CD14-positive monocyte (primary cell): Measurements from ENCODE around the gene GABRG3. TPM values are rescaled to one million over a fixed set of nuclear protein-coding genes. Genes with fewer than 3 reads are reported as not detected.

Source experiments
- DNase-seq, 3 donors: peaks; one replicate each; pipeline ENCODE4 v3.0.0-alpha.2; 2011 to 2022
- H2AFZ ChIP-seq: 2 replicates; pipeline ENCODE4 v1.6.0; 2012; ENCODE audit warnings: mild to moderate bottlenecking, low read depth, low read length, inconsistent platforms; ENCODE audit not compliant: insufficient read depth, poor library complexity, severe bottlenecking
- H3K27ac ChIP-seq, 2 donors: 1 replicate in 1 of 2; 2 replicates in 1 of 2; pipeline ENCODE4 v1.5.1; 2012 to 2013; ENCODE audit warnings: low read length in 2 of 2, control low read depth in 1 of 2, inconsistent platforms in 1 of 2, low read depth in 1 of 2, mild to moderate bottlenecking in 1 of 2
- H3K27me3 ChIP-seq, 2 donors: one replicate each; pipeline versions ENCODE4 v1.6.0 to v1.6.1; 2011 to 2013; ENCODE audit warnings: low read length in 2 of 2; ENCODE audit not compliant: control insufficient read depth in 2 of 2, insufficient read depth in 2 of 2
- H3K36me3 ChIP-seq, 2 donors: replicated peaks in 1 of 2; 1 replicate in 1 of 2; 2 replicates in 1 of 2; pipeline versions ENCODE4 v1.5.1 to v1.6.1; 2012 to 2013; ENCODE audit warnings: low read length in 2 of 2, control low read depth in 1 of 2, inconsistent platforms in 1 of 2, mild to moderate bottlenecking in 1 of 2; ENCODE audit not compliant: insufficient read depth in 2 of 2, control insufficient read depth in 1 of 2
- H3K4me1 ChIP-seq, 2 donors: 1 replicate in 1 of 2; 2 replicates in 1 of 2; pipeline versions ENCODE4 v1.5.1 to v1.6.1; 2012 to 2013; ENCODE audit warnings: low read length in 2 of 2, control low read depth in 1 of 2, inconsistent platforms in 1 of 2, mild to moderate bottlenecking in 1 of 2, moderate library complexity in 1 of 2; ENCODE audit not compliant: insufficient read depth in 2 of 2, control insufficient read depth in 1 of 2
- H3K4me2 ChIP-seq: replicated peaks from 2 replicates; pipeline ENCODE3; 2012; ENCODE audit warnings: low read length, moderate library complexity, mild to moderate bottlenecking; ENCODE audit not compliant: poor library complexity, severe bottlenecking; ENCODE audit errors: extremely low read depth
- H3K4me3 ChIP-seq, 3 experiments: fragments of 200-600 bp in 1 of 3; sonication (generic) in 1 of 3; replicated peaks in 1 of 3; 1 replicate in 2 of 3; 2 replicates in 1 of 3; pipeline ENCODE4 v1.5.1; 2011 to 2013; ENCODE audit warnings: low read length in 3 of 3, mild to moderate bottlenecking in 3 of 3, control low read depth in 2 of 3, low read depth in 2 of 3, inconsistent platforms in 1 of 3, moderate library complexity in 1 of 3
- H3K79me2 ChIP-seq: 2 replicates; pipeline ENCODE4 v1.6.0; 2012; ENCODE audit warnings: mild to moderate bottlenecking, control low read depth, inconsistent platforms, low read length, moderate library complexity; ENCODE audit not compliant: insufficient read depth
- H3K9ac ChIP-seq: 2 replicates; pipeline ENCODE4 v1.6.0; 2017; ENCODE audit warnings: low read length, mild to moderate bottlenecking; ENCODE audit not compliant: insufficient read depth, poor library complexity, severe bottlenecking
- H3K9me3 ChIP-seq, 2 donors: replicated peaks in 1 of 2; 1 replicate in 1 of 2; 2 replicates in 1 of 2; pipeline versions ENCODE4 v1.5.1 to v1.6.1; 2012 to 2013; ENCODE audit warnings: low read length in 2 of 2, control low read depth in 1 of 2; ENCODE audit not compliant: control insufficient read depth in 1 of 2, insufficient read depth in 1 of 2
- H4K20me1 ChIP-seq: 2 replicates; pipeline ENCODE4 v1.6.0; 2012; ENCODE audit warnings: mild to moderate bottlenecking, low read length, control low read depth, moderate library complexity; ENCODE audit not compliant: insufficient read depth
- H3K27ac Mint-ChIP-seq, 7 donors: one replicate each; pipeline ENCODE4 v1.8.0; 2020; ENCODE audit warnings: mild to moderate bottlenecking in 7 of 7, mixed read lengths in 7 of 7, moderate library complexity in 6 of 7, inconsistent platforms in 2 of 7
- H3K27me3 Mint-ChIP-seq, 3 donors: one replicate each; pipeline ENCODE4 v1.8.0; 2021 to 2022; ENCODE audit warnings: low read depth in 3 of 3, mild to moderate bottlenecking in 3 of 3, mixed read lengths in 3 of 3, moderate library complexity in 3 of 3, inconsistent platforms in 1 of 3
- H3K36me3 Mint-ChIP-seq, 2 donors: one replicate each; pipeline ENCODE4 v1.8.0; 2020; ENCODE audit warnings: mixed read lengths in 2 of 2, inconsistent platforms in 1 of 2, mild to moderate bottlenecking in 1 of 2
- H3K4me1 Mint-ChIP-seq: one replicate; pipeline ENCODE4 v1.8.0; 2020; ENCODE audit warnings: mild to moderate bottlenecking, mixed read lengths
- H3K4me3 Mint-ChIP-seq, 2 donors: one replicate each; pipeline ENCODE4 v1.8.0; 2020; ENCODE audit warnings: mild to moderate bottlenecking in 2 of 2, mixed read lengths in 2 of 2, moderate library complexity in 1 of 2
- H3K9me3 Mint-ChIP-seq, 7 donors: one replicate each; pipeline ENCODE4 v1.8.0; 2020 to 2022; ENCODE audit warnings: mixed read lengths in 7 of 7, mild to moderate bottlenecking in 6 of 7, moderate library complexity in 6 of 7, inconsistent platforms in 2 of 7
- WGBS: methylation state at CpG from one replicate; pipeline ENCODE4 v1.1.5; 2013; ENCODE audit warnings: missing lambda C conversion rate; ENCODE audit not compliant: insufficient coverage; 5-methylcytosine and 5-hydroxymethylcytosine counted together
- intact Hi-C, 2 donors: fragments of 100-400 bp; cut with micrococcal nuclease; formaldehyde crosslinking; loops; one replicate each; pipeline versions ENCODE4 v1.15.0 to v1.15.1; 2023
- polyA plus RNA-seq, 3 donors: library from polyadenylated mRNA; depleted of rRNA in 1 of 3; unstranded in 2 of 3; stranded (reverse) in 1 of 3; fragments of 300-500 nt in 2 of 3; fragments of >200 nt in 1 of 3; fragmentation: Illumina TruSeq in 2 of 3; gene quantifications; 1 replicate in 2 of 3; 2 replicates in 1 of 3; pipeline ENCODE4 v1.2.3, GENCODE V29; 2012 to 2021
- TF ChIP-seq, protein P1 (sequence below): fragments of 200-600 bp; IDR thresholded peaks from one replicate; pipeline ENCODE4 v1.8.0; 2022; ENCODE audit warnings: antibody characterized with exemption, mild to moderate bottlenecking

The GABRG3 gene
- polyA plus RNA-seq, 3 donors, result not detected

DNA sequence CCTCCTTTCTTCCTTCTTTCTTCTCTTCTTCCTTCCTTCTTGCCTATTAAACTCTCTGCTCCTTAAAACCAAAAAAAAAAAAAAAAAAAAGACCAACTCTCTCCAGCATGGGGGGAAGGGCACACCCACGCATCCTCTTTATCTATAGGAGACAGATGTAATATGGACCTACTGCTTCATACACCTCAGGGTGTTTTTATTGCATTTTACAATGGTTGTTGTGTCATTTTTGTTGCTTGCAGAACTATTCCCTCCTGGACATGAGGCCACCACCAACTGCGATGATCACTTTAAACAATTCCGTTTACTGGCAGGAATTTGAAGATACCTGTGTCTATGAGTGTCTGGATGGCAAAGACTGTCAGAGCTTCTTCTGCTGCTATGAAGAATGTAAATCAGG, 561.4 kb downstream of the GABRG3 start:
- 100% methylated on average over 1 of the region's 3 CpGs for WGBS
- Histone ChIP-seq H3K4me3 (no peak overlapping the region), H3K9me3 (peaks cover 26 to 46% of the 10 kb centered on the region in 2 donors), H2AFZ (no peak overlapping the region), H3K9ac (no peak overlapping the region), H3K36me3 (no peaks in the 10 kb centered on the region), H3K27ac (no peak overlapping the region), H3K4me1 (no peaks in the 10 kb centered on the region), H4K20me1 (no peaks in the 10 kb centered on the region), H3K4me2 (no peak overlapping the region), H3K79me2 (no peaks in the 10 kb centered on the region), H3K27me3 (no peaks in the 10 kb centered on the region)
- intact Hi-C loops, result no loop called here
- no peak overlapping the region for H3K27ac Mint-ChIP-seq
- no peaks in the 10 kb centered on the region for H3K36me3 Mint-ChIP-seq
- H3K4me3 Mint-ChIP-seq, result no peak overlapping the region
- no peaks in the 10 kb centered on the region for H3K27me3 Mint-ChIP-seq
- no peak for DNase-seq
- H3K4me1 Mint-ChIP-seq, result no peaks in the 10 kb centered on the region
- peaks cover 10 to 34% (median 14%) of the 10 kb centered on the region in 7 donors for H3K9me3 Mint-ChIP-seq
- TF ChIP-seq, protein P1, sequence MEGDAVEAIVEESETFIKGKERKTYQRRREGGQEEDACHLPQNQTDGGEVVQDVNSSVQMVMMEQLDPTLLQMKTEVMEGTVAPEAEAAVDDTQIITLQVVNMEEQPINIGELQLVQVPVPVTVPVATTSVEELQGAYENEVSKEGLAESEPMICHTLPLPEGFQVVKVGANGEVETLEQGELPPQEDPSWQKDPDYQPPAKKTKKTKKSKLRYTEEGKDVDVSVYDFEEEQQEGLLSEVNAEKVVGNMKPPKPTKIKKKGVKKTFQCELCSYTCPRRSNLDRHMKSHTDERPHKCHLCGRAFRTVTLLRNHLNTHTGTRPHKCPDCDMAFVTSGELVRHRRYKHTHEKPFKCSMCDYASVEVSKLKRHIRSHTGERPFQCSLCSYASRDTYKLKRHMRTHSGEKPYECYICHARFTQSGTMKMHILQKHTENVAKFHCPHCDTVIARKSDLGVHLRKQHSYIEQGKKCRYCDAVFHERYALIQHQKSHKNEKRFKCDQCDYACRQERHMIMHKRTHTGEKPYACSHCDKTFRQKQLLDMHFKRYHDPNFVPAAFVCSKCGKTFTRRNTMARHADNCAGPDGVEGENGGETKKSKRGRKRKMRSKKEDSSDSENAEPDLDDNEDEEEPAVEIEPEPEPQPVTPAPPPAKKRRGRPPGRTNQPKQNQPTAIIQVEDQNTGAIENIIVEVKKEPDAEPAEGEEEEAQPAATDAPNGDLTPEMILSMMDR, result no peak

DNA sequence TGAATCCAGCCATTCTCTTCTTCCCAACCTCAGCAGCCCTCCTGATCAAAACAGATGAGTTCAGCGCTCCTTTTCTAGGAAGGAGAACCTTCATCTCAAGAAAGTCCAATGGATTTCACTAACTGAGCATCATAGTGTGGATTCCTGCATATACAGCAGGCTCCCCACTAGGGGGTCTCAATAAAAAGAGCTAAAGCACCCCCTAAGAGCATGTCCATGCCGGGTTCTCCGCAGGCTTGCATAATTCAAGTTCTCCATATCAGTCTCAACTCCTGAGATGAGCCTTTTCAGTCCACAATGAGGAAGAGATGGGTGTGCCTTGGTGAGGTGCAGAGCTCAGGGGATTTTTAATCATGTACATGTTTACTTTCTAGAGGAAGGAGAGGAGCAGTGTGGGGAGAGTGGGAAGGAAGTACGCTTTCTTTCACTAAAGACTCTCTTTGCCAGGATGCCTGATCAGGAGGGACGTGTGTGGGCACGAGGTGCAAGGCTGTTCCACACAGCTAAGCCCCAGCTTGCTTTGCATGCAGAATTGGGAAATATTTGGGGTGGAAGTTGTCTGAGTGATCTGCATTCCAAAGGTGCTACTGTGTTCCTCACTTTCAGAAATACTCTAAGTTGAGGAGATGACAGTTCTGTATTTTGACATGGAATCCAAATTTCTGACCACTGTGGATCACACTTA, 564.6 kb downstream of the GABRG3 start:
- no peaks in the 10 kb centered on the region for H3K36me3 Mint-ChIP-seq
- WGBS, result 90% methylated on average over 3 of the region's 6 CpGs
- H2AFZ ChIP-seq, result no peak overlapping the region
- H3K27me3 Mint-ChIP-seq, result no peaks in the 10 kb centered on the region
- H3K4me3 Mint-ChIP-seq, result no peak overlapping the region
- TF ChIP-seq, protein P1, result no peak
- no peak for DNase-seq
- peaks cover 8 to 37% (median 11%) of the 10 kb centered on the region in 7 donors for H3K9me3 Mint-ChIP-seq
- H3K4me1 Mint-ChIP-seq, result no peaks in the 10 kb centered on the region
- H3K4me3 ChIP-seq, result no peak overlapping the region
- no peak overlapping the region for H3K9ac ChIP-seq
- H4K20me1 ChIP-seq, result no peaks in the 10 kb centered on the region
- no peaks in the 10 kb centered on the region for H3K27me3 ChIP-seq
- no peak overlapping the region for H3K27ac ChIP-seq
- no peaks in the 10 kb centered on the region for H3K36me3 ChIP-seq
- H3K4me2 ChIP-seq, result no peak overlapping the region
- intact Hi-C loops, result no loop called here
- H3K79me2 ChIP-seq, result no peaks in the 10 kb centered on the region
- H3K27ac Mint-ChIP-seq, result no peak overlapping the region
- H3K4me1 ChIP-seq, result no peaks in the 10 kb centered on the region
- H3K9me3 ChIP-seq, result peaks cover 25 to 51% of the 10 kb centered on the region in 2 donors
